ENCODE data around the gene GPC6.

DNA sequence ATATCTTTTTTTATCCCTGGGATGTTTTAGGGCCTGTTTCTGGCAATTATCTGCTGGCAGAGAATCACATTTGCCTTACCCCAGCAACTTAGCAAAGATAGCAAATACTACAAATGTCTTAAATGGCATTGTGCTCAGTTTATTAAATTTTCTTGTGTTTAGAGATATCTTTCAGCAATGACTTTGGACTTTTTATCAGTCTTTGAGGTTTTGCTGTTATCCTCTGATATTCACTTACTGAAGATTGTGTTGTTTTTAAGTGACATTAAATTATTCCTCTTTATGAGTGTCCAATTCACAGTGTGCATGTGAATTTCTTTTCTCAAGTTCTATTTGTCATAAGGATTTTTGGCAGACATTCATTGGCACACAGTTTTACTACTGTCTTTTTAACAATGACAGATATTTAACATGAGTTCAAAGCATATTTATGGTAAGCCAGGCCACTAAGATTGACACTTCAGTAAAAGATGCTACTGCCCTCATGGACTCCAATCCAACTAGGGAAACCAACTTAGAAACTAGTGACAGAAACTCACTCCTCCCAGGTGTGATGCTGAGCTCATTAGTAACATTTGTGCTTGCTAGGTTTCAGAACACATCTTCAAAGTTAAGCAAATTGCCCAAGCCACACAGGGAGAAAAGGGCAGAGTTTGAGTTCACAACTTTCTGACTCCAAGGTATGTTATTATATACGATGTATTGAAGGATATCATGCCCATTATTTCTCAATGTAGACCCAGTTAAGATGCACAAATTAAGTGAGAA, 481.9 kb downstream of the GPC6 start:
- TF ChIP-seq, protein P1, sequence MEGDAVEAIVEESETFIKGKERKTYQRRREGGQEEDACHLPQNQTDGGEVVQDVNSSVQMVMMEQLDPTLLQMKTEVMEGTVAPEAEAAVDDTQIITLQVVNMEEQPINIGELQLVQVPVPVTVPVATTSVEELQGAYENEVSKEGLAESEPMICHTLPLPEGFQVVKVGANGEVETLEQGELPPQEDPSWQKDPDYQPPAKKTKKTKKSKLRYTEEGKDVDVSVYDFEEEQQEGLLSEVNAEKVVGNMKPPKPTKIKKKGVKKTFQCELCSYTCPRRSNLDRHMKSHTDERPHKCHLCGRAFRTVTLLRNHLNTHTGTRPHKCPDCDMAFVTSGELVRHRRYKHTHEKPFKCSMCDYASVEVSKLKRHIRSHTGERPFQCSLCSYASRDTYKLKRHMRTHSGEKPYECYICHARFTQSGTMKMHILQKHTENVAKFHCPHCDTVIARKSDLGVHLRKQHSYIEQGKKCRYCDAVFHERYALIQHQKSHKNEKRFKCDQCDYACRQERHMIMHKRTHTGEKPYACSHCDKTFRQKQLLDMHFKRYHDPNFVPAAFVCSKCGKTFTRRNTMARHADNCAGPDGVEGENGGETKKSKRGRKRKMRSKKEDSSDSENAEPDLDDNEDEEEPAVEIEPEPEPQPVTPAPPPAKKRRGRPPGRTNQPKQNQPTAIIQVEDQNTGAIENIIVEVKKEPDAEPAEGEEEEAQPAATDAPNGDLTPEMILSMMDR (IDR thresholded peaks at IDR 0.05), result no peak
- no peak for TF ChIP-seq POLR2A (IDR thresholded peaks at IDR 0.05)

Measured in vagina (tissue), 2 donors.